ENCODE data around the gene CCDC24.

GRCh38 chr1:43960798-43961197, 30.6 kb upstream of the CCDC24 start:
- no peak for TF ChIP-seq CTCF (IDR thresholded peaks at IDR 0.05)
- TF ChIP-seq POLR2A (IDR thresholded peaks at IDR 0.05): no peak
